GM12875 (cell line): ENCODE measurements around the gene LCE2D.

ENCODE experiments used
- H3K4me3 ChIP-seq: one replicate; pipeline ENCODE4 v1.5.1; 2011; ENCODE audit warnings: low read depth, low read length, control low read depth
- TF ChIP-seq, protein P1 (sequence below): IDR thresholded peaks from 2 replicates; pipeline ENCODE4 v1.5.1; 2011; ENCODE audit warnings: low read depth, mild to moderate bottlenecking, control low read depth, inconsistent platforms, low read length, moderate library complexity, borderline replicate concordance; ENCODE audit not compliant: insufficient read depth

Gene LCE2D

GRCh38 chr1:152697701-152698600, 34.8 kb downstream of the LCE2D start, which contains the start of gene LCE2A:
Gene LCE2A (plus strand): TSS chr1:152698345. CDS start chr1:152698902, 557 bp downstream.
- H3K4me3 ChIP-seq, result no peak within 1 kb of the TSS
- TF ChIP-seq, protein P1, sequence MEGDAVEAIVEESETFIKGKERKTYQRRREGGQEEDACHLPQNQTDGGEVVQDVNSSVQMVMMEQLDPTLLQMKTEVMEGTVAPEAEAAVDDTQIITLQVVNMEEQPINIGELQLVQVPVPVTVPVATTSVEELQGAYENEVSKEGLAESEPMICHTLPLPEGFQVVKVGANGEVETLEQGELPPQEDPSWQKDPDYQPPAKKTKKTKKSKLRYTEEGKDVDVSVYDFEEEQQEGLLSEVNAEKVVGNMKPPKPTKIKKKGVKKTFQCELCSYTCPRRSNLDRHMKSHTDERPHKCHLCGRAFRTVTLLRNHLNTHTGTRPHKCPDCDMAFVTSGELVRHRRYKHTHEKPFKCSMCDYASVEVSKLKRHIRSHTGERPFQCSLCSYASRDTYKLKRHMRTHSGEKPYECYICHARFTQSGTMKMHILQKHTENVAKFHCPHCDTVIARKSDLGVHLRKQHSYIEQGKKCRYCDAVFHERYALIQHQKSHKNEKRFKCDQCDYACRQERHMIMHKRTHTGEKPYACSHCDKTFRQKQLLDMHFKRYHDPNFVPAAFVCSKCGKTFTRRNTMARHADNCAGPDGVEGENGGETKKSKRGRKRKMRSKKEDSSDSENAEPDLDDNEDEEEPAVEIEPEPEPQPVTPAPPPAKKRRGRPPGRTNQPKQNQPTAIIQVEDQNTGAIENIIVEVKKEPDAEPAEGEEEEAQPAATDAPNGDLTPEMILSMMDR, result no peak

DNA sequence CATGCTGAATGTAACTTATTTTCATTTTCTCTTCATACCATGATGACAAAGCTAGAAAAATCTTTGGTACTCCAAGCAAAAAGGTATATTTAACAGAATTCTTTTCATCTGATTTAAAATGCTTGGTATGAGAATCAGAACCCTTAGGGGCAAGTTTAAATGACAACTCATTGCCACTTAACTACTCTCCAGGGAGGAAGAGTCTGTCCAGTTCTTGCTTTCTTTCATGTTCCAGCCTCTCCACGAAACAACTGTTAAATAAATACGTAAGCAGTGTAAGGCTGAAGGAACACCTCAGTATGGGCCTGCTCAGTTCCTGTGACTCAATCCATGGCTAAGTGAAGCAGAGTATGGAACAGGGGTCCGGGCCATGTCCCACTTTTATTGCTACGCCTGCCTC, 36.6 kb downstream of the LCE2D start:
- no peak overlapping the region for H3K4me3 ChIP-seq
- TF ChIP-seq, protein P1, result no peak

GRCh38 chr1:152707860-152708259, 44.7 kb downstream of the LCE2D start, which contains the start of gene LCE4A:
Gene LCE4A (plus strand): TSS chr1:152708160. CDS start chr1:152709076, 916 bp downstream.
- H3K4me3 ChIP-seq, result no peak within 1 kb of the TSS
- TF ChIP-seq, protein P1, result no peak
